GM10266 (cell line): ENCODE measurements around the gene YAP1.

Source experiments
- DNase-seq: peaks from one replicate; pipeline ENCODE4 v3.0.0; 2012; ENCODE audit errors: extremely low spot score
- CTCF ChIP-seq: IDR thresholded peaks from 2 replicates; pipeline ENCODE4 v1.5.1; 2012; ENCODE audit warnings: mild to moderate bottlenecking, low read depth; ENCODE audit not compliant: control insufficient read depth, insufficient read depth; ENCODE audit errors: missing control alignments

Gene YAP1

GRCh38 chr11:102179371-102179770 lies 69.1 kb downstream of the YAP1 start:
- TF ChIP-seq CTCF = no peak
- no peak for DNase-seq

GRCh38 chr11:102184269-102184987 lies 74.2 kb downstream of the YAP1 start:
- DNase-seq = no peak
- no peak for TF ChIP-seq CTCF

GRCh38 chr11:102186551-102187191 lies 76.4 kb downstream of the YAP1 start:
- no peak for DNase-seq
- TF ChIP-seq CTCF = no peak

GRCh38 chr11:102187416-102188151 lies 77.3 kb downstream of the YAP1 start:
- TF ChIP-seq CTCF = no peak

GRCh38 chr11:102188488-102188887 lies 78.2 kb downstream of the YAP1 start:
- no peak for TF ChIP-seq CTCF
- no peak for DNase-seq

More at GRCh38 chr11:102187416-102188151, 77.3 kb downstream of the YAP1 start:
- no peak for DNase-seq

- no peak for DNase-seq
- TF ChIP-seq CTCF = no peak
Observed at GRCh38 chr11:102191832-102192231, 81.6 kb downstream of the YAP1 start.
